ENCODE data around the gene PTPRH. TPM values are rescaled to one million over a fixed set of nuclear protein-coding genes. Genes with fewer than 3 reads are reported as not detected.

PTPRH gene
- total RNA-seq, 1 experiment from 2014 or later = 34.6 TPM

DNA sequence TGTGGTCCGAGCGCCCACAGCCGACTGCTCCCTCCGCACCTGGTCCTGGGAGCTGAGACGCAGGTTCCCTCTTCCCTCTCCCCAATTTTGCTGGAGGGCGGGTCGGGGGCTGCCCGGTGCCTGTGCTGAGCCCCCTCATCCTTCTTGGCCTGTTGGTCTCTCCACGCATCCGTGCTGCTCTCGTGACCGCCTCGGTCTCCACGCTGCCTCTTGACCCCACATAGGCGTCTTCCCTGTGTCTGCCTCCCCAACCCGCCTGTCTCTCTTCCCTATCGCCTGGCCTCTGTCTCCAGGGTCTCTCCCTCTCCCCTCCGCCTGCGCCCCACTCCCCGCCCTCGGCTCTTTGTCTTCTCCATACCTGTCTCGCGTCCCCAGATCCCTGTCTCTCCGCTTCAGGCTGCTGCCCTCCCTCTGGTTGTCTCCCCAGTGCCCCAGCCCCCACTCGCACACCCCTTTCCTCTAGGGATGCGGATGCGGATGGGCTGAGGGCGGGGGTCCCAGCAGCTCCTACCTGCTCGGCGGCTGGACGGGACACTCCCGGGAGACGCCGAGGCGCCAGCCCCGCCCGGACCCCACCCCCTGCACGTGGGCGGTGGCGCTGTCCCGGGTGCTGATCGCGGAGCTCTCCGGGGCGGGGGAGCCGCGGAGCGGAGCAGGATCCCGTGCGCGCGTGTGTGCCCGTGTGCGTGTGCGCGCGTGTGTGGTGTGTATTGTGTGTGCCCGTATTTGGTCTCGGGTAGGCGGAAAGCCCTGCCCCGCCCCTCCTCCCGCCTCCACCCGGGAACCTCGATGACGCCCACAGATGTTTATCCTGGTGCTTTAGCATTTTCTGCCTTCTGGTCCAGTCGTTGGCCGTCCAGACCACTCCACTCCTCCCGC lies 29.5 kb downstream of the PTPRH start, which contains the start of gene SYT5:
TSS of gene SYT5 (minus strand) at position 684 of the 879 bp plus-strand sequence. CDS start 1,248 bp downstream, outside the sequence.
- no peak for TF ChIP-seq CTCF (IDR thresholded peaks at IDR 0.05; ENCODE audit: unreplicated experiment)
- Mint-ChIP-seq H3K4me1 (ENCODE audit: low read depth, unreplicated experiment) (peaks cover 22% of the 10 kb centered on the region), H3K9me3 (ENCODE audit: low read depth, unreplicated experiment) (no peaks in the 10 kb centered on the region), H3K4me3 (ENCODE audit: low read depth, unreplicated experiment) (peak within 1 kb of the TSS; percentile 65), H3K27me3 (ENCODE audit: unreplicated experiment) (peaks cover 56% of the 10 kb centered on the region), H3K27ac (ENCODE audit: unreplicated experiment) (peak within 1 kb of the TSS; percentile 92), H3K36me3 (ENCODE audit: insufficient read depth, unreplicated experiment) (peaks cover 31% of the 10 kb centered on the region)
- intact Hi-C loops (cut with micrococcal nuclease; ENCODE audit: unreplicated experiment) = loop anchor here (5.0 to 10.0 kb wide), 2 partner anchors 32 to 75 kb away; partner anchors contain the start of gene PPP6R1
- DNase-seq = peak; percentile 77
- no TSS peak for BruUV-seq (replicated peaks)
- CTCF ChIA-PET = interaction anchor here (0.7 to 1.5 kb wide), 4 partner anchors 9 to 37 kb away, joined by 3 to 5 read pairs (median 4); partner anchors contain the start of genes DNAAF3 and PTPRH

GRCh38 chr19:55178781-55179599 lies 30.3 kb downstream of the PTPRH start:
- CTCF ChIA-PET = interaction anchor here (1.4 to 1.5 kb wide), 2 partner anchors 13 to 37 kb away, joined by 4 to 5 read pairs; partner anchors contain the start of gene DNAAF3
- Mint-ChIP-seq H3K9me3 (ENCODE audit: low read depth, unreplicated experiment) (no peaks in the 10 kb centered on the region), H3K27me3 (ENCODE audit: unreplicated experiment) (peaks cover 56% of the 10 kb centered on the region), H3K4me3 (ENCODE audit: low read depth, unreplicated experiment) (peak overlapping the region; percentile 65), H3K36me3 (ENCODE audit: insufficient read depth, unreplicated experiment) (peaks cover 34% of the 10 kb centered on the region), H3K4me1 (ENCODE audit: low read depth, unreplicated experiment) (peaks cover 22% of the 10 kb centered on the region), H3K27ac (ENCODE audit: unreplicated experiment) (peak overlapping the region; percentile 92)
- BruUV-seq (replicated peaks) = no TSS peak
- TF ChIP-seq CTCF (IDR thresholded peaks at IDR 0.05; ENCODE audit: unreplicated experiment) = no peak
- DNase-seq = peak; percentile 90
- intact Hi-C loops (cut with micrococcal nuclease; ENCODE audit: unreplicated experiment) = loop anchor here (5.0 to 10.0 kb wide), 2 partner anchors 33 to 76 kb away; partner anchors contain the start of gene PPP6R1

- no peak for TF ChIP-seq CTCF (IDR thresholded peaks at IDR 0.05; ENCODE audit: unreplicated experiment)
- Mint-ChIP-seq H3K4me1 (ENCODE audit: low read depth, unreplicated experiment) (peaks cover 45% of the 10 kb centered on the region), H3K27me3 (ENCODE audit: unreplicated experiment) (peaks cover 76% of the 10 kb centered on the region), H3K4me3 (ENCODE audit: low read depth, unreplicated experiment) (no peak overlapping the region), H3K27ac (ENCODE audit: unreplicated experiment) (no peak overlapping the region), H3K9me3 (ENCODE audit: low read depth, unreplicated experiment) (no peaks in the 10 kb centered on the region), H3K36me3 (ENCODE audit: insufficient read depth, unreplicated experiment) (peaks cover 46% of the 10 kb centered on the region)
- intact Hi-C loops (cut with micrococcal nuclease; ENCODE audit: unreplicated experiment) = loop anchor here (5.0 to 10.0 kb wide), 2 partner anchors 36 to 79 kb away; partner anchors contain the start of gene PPP6R1
- DNase-seq = peak; percentile 28
- CTCF ChIA-PET = interaction anchor here (0.6 to 1.1 kb wide), 3 partner anchors 10 to 35 kb away, joined by 3 to 4 read pairs (median 4); partner anchors contain the start of gene DNAAF3
- no TSS peak for BruUV-seq (replicated peaks)
Observed at GRCh38 chr19:55176076-55176475, 33.2 kb downstream of the PTPRH start.

All from Calu3 (cell line).